ENCODE measurements around the gene GMDS. TPM values are rescaled to one million over a fixed set of nuclear protein-coding genes. Genes with fewer than 3 reads are reported as not detected.

The GMDS gene
- total and polyA plus RNA-seq, 2 of the 13 experiments (the other 11 are each of a cell fraction or from before 2014, with no cell fraction given): 64.4 to 112 TPM

DNA sequence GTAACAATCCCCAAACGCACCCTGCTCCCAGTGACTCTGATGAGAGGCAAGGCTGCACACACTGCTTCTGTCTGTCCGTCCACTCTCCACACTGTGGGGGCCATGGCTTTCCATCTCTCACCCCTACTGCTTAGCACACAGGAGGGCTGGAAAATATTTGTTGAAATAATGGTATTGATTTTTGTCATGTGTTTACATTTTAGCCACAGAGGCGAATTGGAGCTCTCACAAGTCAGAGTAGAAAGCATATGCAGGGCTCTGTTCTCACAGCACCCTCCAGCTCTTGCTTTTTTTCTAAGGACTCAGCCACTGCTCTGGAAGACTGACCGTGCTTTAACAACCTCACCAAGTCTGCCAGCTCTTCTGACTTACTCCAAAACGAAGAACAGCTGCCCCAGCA lies 273.8 kb downstream of the GMDS start:
- intact Hi-C loops (cut with micrococcal nuclease; ENCODE audit: unreplicated experiment): no loop called here
- FAIRE-seq: no peak
- Histone ChIP-seq H3K4me2 (ENCODE audit: low read depth, low read length) (no peak overlapping the region), H3K79me2 (ENCODE audit: insufficient read depth, low read length) (no peaks in the 10 kb centered on the region), H3K4me1 (ENCODE audit: insufficient read depth, low read length) (peaks cover 17% of the 10 kb centered on the region), H3K27ac (ENCODE audit: extremely low read length, insufficient read depth, low read length) (no peak overlapping the region), H2AFZ (ENCODE audit: low read length) (no peak overlapping the region), H3K9me3 (ENCODE audit: low read length) (no peaks in the 10 kb centered on the region), H3K4me3 (replicated peaks in 1 of 3; ENCODE audit: insufficient read depth in 1 of 3, low read depth in 2 of 3, low read length in 3 of 3) (no peak overlapping the region), H3K9ac (ENCODE audit: insufficient read depth, low read depth, low read length) (no peak overlapping the region), H3K27me3 (ENCODE audit: control insufficient read depth in 1 of 2, insufficient read depth in 2 of 2, low read length in 2 of 2) (no peaks in the 10 kb centered on the region), H3K36me3 (replicated peaks in 1 of 2; ENCODE audit: control insufficient read depth in 1 of 2, insufficient read depth in 2 of 2, low read length in 2 of 2) (peaks cover 0 to 10% of the 10 kb centered on the region in 2 experiments; a peak in 2 of 5 replicates), H4K20me1 (ENCODE audit: insufficient read depth, low read length) (peaks cover under 1% of the 10 kb centered on the region; the same call in 1 of the 2 replicates)
- ATAC-seq: peak; percentile 87
- DNase-seq (ENCODE audit: low spot score): peak; percentile 21
- no TSS peak for BruUV-seq (replicated peaks)
- CTCF ChIA-PET (ENCODE audit: low intra/inter-chr PET ratio, low total read pairs): no interaction called here
- 65% methylated on average over 5 of the region's 5 CpGs for WGBS (ENCODE audit: low lambda C conversion rate)
- POLR2A ChIA-PET: no interaction called here
- in situ Hi-C loops (cut with HindIII; ENCODE audit: extremely low pct_ligation_motif_present, low pct_unique_long_range_greater_than_20kb): no loop called here
- TF ChIP-seq FOXP1 (IDR thresholded peaks at IDR 0.05) (no peak), FOXP1 (CRISPR knock-in tag; IDR thresholded peaks at IDR 0.05) (peak; percentile 39; the same call in 1 of the 2 replicates), ARID5B (CRISPR knock-in tag; IDR thresholded peaks at IDR 0.05) (peak; percentile 30; the same call in 1 of the 2 replicates), ONECUT2 (CRISPR knock-in tag; IDR thresholded peaks at IDR 0.05) (peak; percentile 87), ZNF292 (CRISPR knock-in tag; IDR thresholded peaks at IDR 0.05; ENCODE audit: borderline replicate concordance, low read depth) (peak; percentile 75; the same call in 1 of the 2 replicates), SALL1 (CRISPR knock-in tag; IDR thresholded peaks at IDR 0.05) (peak; percentile 73), ZNF781 (CRISPR knock-in tag; IDR thresholded peaks at IDR 0.05; ENCODE audit: borderline replicate concordance, not compliant biosample characterization) (no peak), ATF1 (CRISPR knock-in tag; IDR thresholded peaks at IDR 0.05) (peak; percentile 16; the same call in 1 of the 2 replicates), PHF5A (CRISPR knock-in tag; IDR thresholded peaks at IDR 0.05; ENCODE audit: low read depth, unreplicated experiment) (no peak), GATAD2A (CRISPR knock-in tag; IDR thresholded peaks at IDR 0.05) (peak; percentile 70), ZNF589 (CRISPR knock-in tag; conservative IDR thresholded peaks at IDR 0.05) (no peak), FOXA3 (CRISPR knock-in tag; IDR thresholded peaks at IDR 0.05) (peak; percentile 54; the same call in 1 of the 2 replicates), BORCS8-MEF2B (CRISPR knock-in tag; IDR thresholded peaks at IDR 0.05) (0 out of 2 replicates have a peak, but pooled peaks have one; percentile 40), DNMT1 (CRISPR knock-in tag; IDR thresholded peaks at IDR 0.05) (no peak), ZMYM4 (CRISPR knock-in tag; IDR thresholded peaks at IDR 0.05) (peak; percentile 61), ZNF234 (CRISPR knock-in tag; conservative IDR thresholded peaks at IDR 0.05) (no peak), TFE3 (CRISPR knock-in tag; IDR thresholded peaks at IDR 0.05) (0 out of 2 replicates have a peak, but pooled peaks have one; percentile 31), SOX6 (IDR thresholded peaks at IDR 0.05) (no peak), SOX6 (CRISPR knock-in tag; IDR thresholded peaks at IDR 0.05) (0 out of 2 replicates have a peak, but pooled peaks have one; percentile 23)
- TF ChIP-seq, protein P1, sequence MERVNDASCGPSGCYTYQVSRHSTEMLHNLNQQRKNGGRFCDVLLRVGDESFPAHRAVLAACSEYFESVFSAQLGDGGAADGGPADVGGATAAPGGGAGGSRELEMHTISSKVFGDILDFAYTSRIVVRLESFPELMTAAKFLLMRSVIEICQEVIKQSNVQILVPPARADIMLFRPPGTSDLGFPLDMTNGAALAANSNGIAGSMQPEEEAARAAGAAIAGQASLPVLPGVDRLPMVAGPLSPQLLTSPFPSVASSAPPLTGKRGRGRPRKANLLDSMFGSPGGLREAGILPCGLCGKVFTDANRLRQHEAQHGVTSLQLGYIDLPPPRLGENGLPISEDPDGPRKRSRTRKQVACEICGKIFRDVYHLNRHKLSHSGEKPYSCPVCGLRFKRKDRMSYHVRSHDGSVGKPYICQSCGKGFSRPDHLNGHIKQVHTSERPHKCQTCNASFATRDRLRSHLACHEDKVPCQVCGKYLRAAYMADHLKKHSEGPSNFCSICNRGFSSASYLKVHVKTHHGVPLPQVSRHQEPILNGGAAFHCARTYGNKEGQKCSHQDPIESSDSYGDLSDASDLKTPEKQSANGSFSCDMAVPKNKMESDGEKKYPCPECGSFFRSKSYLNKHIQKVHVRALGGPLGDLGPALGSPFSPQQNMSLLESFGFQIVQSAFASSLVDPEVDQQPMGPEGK (CRISPR knock-in tag; IDR thresholded peaks at IDR 0.05): 0 out of 2 replicates have a peak, but pooled peaks have one; percentile 23
